Astrocyte of the spinal cord (primary cell): ENCODE results near the gene DGLUCY.

Experiments used
- DNase-seq: peaks from one replicate; pipeline ENCODE4 v3.0.0; 2011; ENCODE audit warnings: low read depth, low spot score
- H3K4me3 ChIP-seq: 2 replicates; pipeline ENCODE4 v1.5.1; 2011; ENCODE audit warnings: low read depth, mild to moderate bottlenecking, low read length, moderate library complexity
- CTCF ChIP-seq: IDR thresholded peaks from 2 replicates; pipeline ENCODE4 v1.5.1; 2012; ENCODE audit warnings: low read depth, mild to moderate bottlenecking, low read length, inconsistent platforms
- in situ Hi-C: cut with HindIII; loops from 2 replicates; pipeline ENCODE4 v1.10.0; 2017; ENCODE audit warnings: low sequenced_read_pairs

The DGLUCY gene

GRCh38 chr14:91270619-91271018 lies 156.7 kb downstream of the DGLUCY start:
- DNase-seq, result no peak
- H3K4me3 ChIP-seq, result no peak overlapping the region
- TF ChIP-seq CTCF, result no peak
- in situ Hi-C loops, result no loop called here

- H3K4me3 ChIP-seq, result no peak overlapping the region
- in situ Hi-C loops, result no loop called here
- no peak for TF ChIP-seq CTCF
- DNase-seq, result no peak
Observed at GRCh38 chr14:91271639-91272038, 157.8 kb downstream of the DGLUCY start.

GRCh38 chr14:91272341-91273272 lies 158.7 kb downstream of the DGLUCY start:
- in situ Hi-C loops, result no loop called here
- H3K4me3 ChIP-seq, result no peak overlapping the region
- no peak for DNase-seq
- TF ChIP-seq CTCF, result no peak

GRCh38 chr14:91273273-91273884 lies 159.5 kb downstream of the DGLUCY start:
- no peak for TF ChIP-seq CTCF
- in situ Hi-C loops, result no loop called here
- H3K4me3 ChIP-seq, result no peak overlapping the region
- DNase-seq, result no peak

GRCh38 chr14:91273885-91274273 lies 160.0 kb downstream of the DGLUCY start:
- in situ Hi-C loops, result no loop called here
- no peak for TF ChIP-seq CTCF
- H3K4me3 ChIP-seq, result no peak overlapping the region
- no peak for DNase-seq

- in situ Hi-C loops, result no loop called here
- no peak for DNase-seq
Observed at GRCh38 chr14:91274796-91275195, 160.9 kb downstream of the DGLUCY start.

More at GRCh38 chr14:91274796-91275195, 160.9 kb downstream of the DGLUCY start:
- no peak for TF ChIP-seq CTCF
- H3K4me3 ChIP-seq, result no peak overlapping the region
